B cell (primary cell): ENCODE measurements around the gene FARP1. TPM values are rescaled to one million over a fixed set of nuclear protein-coding genes. Genes with fewer than 3 reads are reported as not detected.

Source experiments
- ATAC-seq: fragments of 200-7000 bp; cut with Tn5 transposase; one replicate; pipeline ENCODE4 v1.10.0; 2021; ENCODE audit warnings: low read depth, mild to moderate bottlenecking, moderate number of reproducible peaks, moderate library complexity
- CTCF ChIA-PET: fragments of 350-600 bp; sonication (Branson Sonifier 250); formaldehyde crosslinking; loops from one replicate; lab custom pipeline; 2021; ENCODE audit warnings: antibody characterized with exemption, inconsistent platforms; lab: Charles Lee
- POLR2A ChIA-PET: fragments of 350-600 bp; sonication (Branson Sonifier 250); formaldehyde crosslinking; loops from one replicate; lab custom pipeline; 2021; ENCODE audit warnings: antibody characterized with exemption; lab: Charles Lee
- DNase-seq: peaks from one replicate; pipeline ENCODE4 v3.0.0; 2013
- H2AFZ ChIP-seq: 2 replicates; pipeline ENCODE4 v1.6.1; 2012; ENCODE audit warnings: mild to moderate bottlenecking, low read depth, low read length; ENCODE audit not compliant: insufficient read depth, poor library complexity, severe bottlenecking
- H3K27ac ChIP-seq, 2 donors: 1 replicate in 1 of 2; 2 replicates in 1 of 2; pipeline ENCODE4 v1.5.1; 2012 to 2013; ENCODE audit warnings: low read length in 2 of 2, mild to moderate bottlenecking in 2 of 2, moderate library complexity in 1 of 2
- H3K27me3 ChIP-seq, 4 experiments: fragments of 200-600 bp in 1 of 4; sonication (generic) in 1 of 4; replicated peaks in 1 of 4; 1 replicate in 2 of 4; 2 replicates in 2 of 4; pipeline versions ENCODE4 v1.6.1 to v1.7.0; 2013 to 2016; ENCODE audit warnings: low read length in 3 of 4, mild to moderate bottlenecking in 2 of 4, mixed read lengths in 1 of 4, moderate library complexity in 1 of 4; ENCODE audit not compliant: insufficient read depth in 4 of 4, control insufficient read depth in 3 of 4; ENCODE audit errors: control extremely low read depth in 1 of 4
- H3K36me3 ChIP-seq, 2 experiments: replicated peaks in 1 of 2; 1 replicate in 1 of 2; 2 replicates in 1 of 2; pipeline versions ENCODE4 v1.6.1 to v1.7.1; 2013; ENCODE audit warnings: low read length in 1 of 2; ENCODE audit not compliant: insufficient read depth in 2 of 2, control insufficient read depth in 1 of 2; ENCODE audit errors: control extremely low read depth in 1 of 2, extremely low read depth in 1 of 2
- H3K4me1 ChIP-seq, 2 donors: fragments of 200-600 bp in 1 of 2; sonication (generic) in 1 of 2; 1 replicate in 1 of 2; 2 replicates in 1 of 2; pipeline versions ENCODE4 v1.5.1 to v1.6.1; 2013 to 2017; ENCODE audit warnings: low read length in 2 of 2; ENCODE audit not compliant: control insufficient read depth in 2 of 2, insufficient read depth in 2 of 2
- H3K4me2 ChIP-seq: replicated peaks from 2 replicates; pipeline ENCODE3; 2012; ENCODE audit warnings: mild to moderate bottlenecking, low read depth, low read length; ENCODE audit not compliant: poor library complexity, severe bottlenecking
- H3K4me3 ChIP-seq, 5 experiments: fragments of 200-600 bp in 1 of 5; sonication (generic) in 1 of 5; 1 replicate in 3 of 5; 2 replicates in 2 of 5; pipeline versions ENCODE4 v1.5.1 to v1.7.0; 2011 to 2016; ENCODE audit warnings: low read length in 4 of 5, mild to moderate bottlenecking in 4 of 5, low read depth in 2 of 5, control low read depth in 1 of 5, moderate library complexity in 1 of 5; ENCODE audit not compliant: insufficient read depth in 1 of 5; ENCODE audit errors: control extremely low read depth in 1 of 5, extremely low read depth in 1 of 5
- H3K79me2 ChIP-seq: fragments of 200-600 bp; sonication (generic); one replicate; pipeline ENCODE4 v1.6.0; 2016; ENCODE audit warnings: low read length; ENCODE audit not compliant: control insufficient read depth, insufficient read depth
- H3K9ac ChIP-seq: fragments of 200-600 bp; sonication (generic); 2 replicates; pipeline ENCODE4 v1.6.1; 2017; ENCODE audit warnings: mild to moderate bottlenecking, low read length, moderate library complexity
- H3K9me3 ChIP-seq, 3 donors: one replicate each; pipeline versions ENCODE4 v1.6.1 to v1.7.1; 2013; ENCODE audit warnings: low read length in 2 of 3; ENCODE audit not compliant: control insufficient read depth in 2 of 3, insufficient read depth in 1 of 3; ENCODE audit errors: control extremely low read depth in 1 of 3
- H4K20me1 ChIP-seq: 2 replicates; pipeline ENCODE4 v1.6.0; 2012; ENCODE audit warnings: mild to moderate bottlenecking, low read length; ENCODE audit not compliant: insufficient read depth, control insufficient read depth, poor library complexity, severe bottlenecking
- H3K27ac Mint-ChIP-seq: one replicate; pipeline ENCODE4 v1.8.0; 2021; ENCODE audit warnings: mixed read lengths
- H3K27me3 Mint-ChIP-seq: one replicate; pipeline ENCODE4 v1.8.0; 2021; ENCODE audit warnings: mixed read lengths
- H3K4me1 Mint-ChIP-seq: one replicate; pipeline ENCODE4 v1.8.0; 2021; ENCODE audit warnings: mixed read lengths
- H3K4me3 Mint-ChIP-seq: one replicate; pipeline ENCODE4 v1.8.0; 2021; ENCODE audit warnings: mixed read lengths
- H3K9me3 Mint-ChIP-seq: one replicate; pipeline ENCODE4 v1.8.0; 2022; ENCODE audit warnings: mixed read lengths; ENCODE audit not compliant: insufficient read depth
- CTCF ChIP-seq: fragments of 200-600 bp; IDR thresholded peaks from one replicate; pipeline ENCODE4 v1.8.0; 2022; ENCODE audit warnings: antibody characterized with exemption, mild to moderate bottlenecking
- EZH2 ChIP-seq: IDR thresholded peaks from 2 replicates; pipeline ENCODE4 v1.6.1; 2012; ENCODE audit warnings: borderline replicate concordance, low read depth, mild to moderate bottlenecking, moderate library complexity, low read length; ENCODE audit not compliant: insufficient read depth, poor library complexity, severe bottlenecking
- WGBS: methylation state at CpG from one replicate; pipeline ENCODE4 v1.1.5; 2013; ENCODE audit warnings: missing lambda C conversion rate; ENCODE audit not compliant: insufficient coverage; 5-methylcytosine and 5-hydroxymethylcytosine counted together
- intact Hi-C: fragments of 100-400 bp; cut with micrococcal nuclease; formaldehyde crosslinking; loops from one replicate; pipeline ENCODE4 v1.10.0; 2022
- polyA plus RNA-seq: library from polyadenylated mRNA; depleted of rRNA; stranded (reverse); fragments of >200 nt; gene quantifications from 2 replicates; pipeline ENCODE4 v1.2.3, GENCODE V29; 2012
- total RNA-seq, 2 donors: library from RNA; stranded (reverse); fragments of 120-200 nt in 1 of 2; gene quantifications; 1 replicate in 1 of 2; 2 replicates in 1 of 2; pipeline versions ENCODE4 v1.2.3 to v1.2.4, GENCODE V29; 2013 to 2022

FARP1 gene
- total and polyA plus RNA-seq, 2 donors (not counting 1 experiment from before 2014, with no cell fraction given) = 0.15 to 1.5 TPM

GRCh38 chr13:98171900-98172589, 29.2 kb downstream of the FARP1 start:
- TF ChIP-seq CTCF (no peak), EZH2 (no peak)
- ChIA-PET CTCF (no interaction called here), POLR2A (no interaction called here)
- Histone ChIP-seq H3K27me3 (no peaks in the 10 kb centered on the region), H3K4me1 (no peaks in the 10 kb centered on the region), H3K36me3 (no peaks in the 10 kb centered on the region), H2AFZ (no peak overlapping the region), H4K20me1 (no peaks in the 10 kb centered on the region), H3K4me3 (no peak overlapping the region), H3K9me3 (peaks cover 0 to 10% (median 0%) of the 10 kb centered on the region in 3 donors), H3K79me2 (no peaks in the 10 kb centered on the region), H3K27ac (no peak overlapping the region), H3K4me2 (no peak overlapping the region), H3K9ac (no peak overlapping the region)
- intact Hi-C loops = no loop called here
- Mint-ChIP-seq H3K9me3 (no peaks in the 10 kb centered on the region), H3K27ac (no peak overlapping the region), H3K4me1 (no peaks in the 10 kb centered on the region), H3K4me3 (no peak overlapping the region), H3K27me3 (peaks cover 27% of the 10 kb centered on the region)
- ATAC-seq = no peak
- no peak for DNase-seq
- WGBS = 95% methylated on average over 13 of the region's 14 CpGs

GRCh38 chr13:98172590-98173422, 29.9 kb downstream of the FARP1 start:
- no peaks in the 10 kb centered on the region for H3K4me1 Mint-ChIP-seq

More at GRCh38 chr13:98172590-98173422, 29.9 kb downstream of the FARP1 start:
- H3K9me3 Mint-ChIP-seq = no peaks in the 10 kb centered on the region
- TF ChIP-seq CTCF (no peak), EZH2 (no peak)
- Histone ChIP-seq H2AFZ (no peak overlapping the region), H3K27me3 (no peaks in the 10 kb centered on the region), H3K4me2 (no peak overlapping the region), H3K9me3 (peaks cover 0 to 12% (median 0%) of the 10 kb centered on the region in 3 donors), H3K4me1 (no peaks in the 10 kb centered on the region), H3K36me3 (no peaks in the 10 kb centered on the region), H3K79me2 (no peaks in the 10 kb centered on the region), H3K4me3 (no peak overlapping the region), H3K27ac (no peak overlapping the region), H3K9ac (no peak overlapping the region), H4K20me1 (no peaks in the 10 kb centered on the region)
- POLR2A ChIA-PET = no interaction called here
- intact Hi-C loops = no loop called here
- CTCF ChIA-PET = no interaction called here
- H3K4me3 Mint-ChIP-seq = no peak overlapping the region
- WGBS = 89% methylated on average over 3 of the region's 7 CpGs
- ATAC-seq = no peak
- peaks cover 27% of the 10 kb centered on the region for H3K27me3 Mint-ChIP-seq
- no peak overlapping the region for H3K27ac Mint-ChIP-seq
- DNase-seq = no peak
